H1 (cell line): ENCODE results near the gene LDLRAD4. TPM values are rescaled to one million over a fixed set of nuclear protein-coding genes. Genes with fewer than 3 reads are reported as not detected.

Experiments used
- CHD7 ChIP-seq: fragments of 300-600 bp; sonication (generic); IDR thresholded peaks from 2 replicates; pipeline ENCODE4 v1.7.1; 2012; ENCODE audit warnings: low read length, moderate library complexity, mild to moderate bottlenecking, inconsistent platforms; ENCODE audit not compliant: insufficient replicate concordance
- GTF2F1 ChIP-seq: IDR thresholded peaks from 2 replicates; pipeline ENCODE4 v1.6.1; 2012; ENCODE audit warnings: low read depth, low read length, improper control_type of control experiment, borderline replicate concordance
- MAX ChIP-seq: IDR thresholded peaks from 2 replicates; pipeline ENCODE4 v1.6.1; 2012; ENCODE audit warnings: inconsistent platforms
- polyA plus RNA-seq, 7 experiments: library from polyadenylated mRNA; depleted of rRNA in 3 of 7; stranded (reverse) in 5 of 7; unstranded in 2 of 7; fragments of >200 nt in 5 of 7; fragments of 200-250 nt in 2 of 7; gene quantifications; 1 replicate in 5 of 7; 2 replicates in 1 of 7; 4 replicates in 1 of 7; pipeline versions ENCODE4 v1.2.1 to v1.2.3, GENCODE V29; 2011 to 2013; ENCODE audit warnings: missing spikeins in 2 of 7, mixed read lengths in 2 of 7
- total RNA-seq: library from RNA; stranded (reverse); fragmentation: NEBNext Ultra II Directional; extraction: Animal tissue kit (Norgen Biotek cat#: 25700); gene quantifications from 2 replicates; pipeline ENCODE4 v1.2.1, GENCODE V29; 2021

LDLRAD4 gene
- total and polyA plus RNA-seq, 2 of the 8 experiments (the other 6 are each of a cell fraction or from before 2014, with no cell fraction given), result 0.77 to 1.4 TPM

GRCh38 chr18:13428319-13428718 lies 209.8 kb downstream of the LDLRAD4 start (continued):
- TF ChIP-seq CHD7 (no peak), MAX (no peak), GTF2F1 (no peak)
